Ascending aorta (tissue), 2 donors: ENCODE data around the gene GAK. TPM values are rescaled to one million over a fixed set of nuclear protein-coding genes. Genes with fewer than 3 reads are reported as not detected.

Experiments
- DNase-seq, 2 donors: peaks; one replicate each; pipeline ENCODE4 v3.0.0-alpha.2; 2019; ENCODE audit warnings: low spot score in 2 of 2
- H3K27ac ChIP-seq, 2 donors: fragments of 200-600 bp; sonication (generic); one replicate each; pipeline ENCODE4 v1.5.1; 2016 to 2017; ENCODE audit warnings: mild to moderate bottlenecking in 1 of 2
- H3K27me3 ChIP-seq: fragments of 200-600 bp; sonication (generic); one replicate; pipeline ENCODE4 v1.5.1; 2017
- H3K36me3 ChIP-seq, 2 donors: fragments of 200-600 bp; sonication (generic); one replicate each; pipeline ENCODE4 v1.5.1; 2016
- H3K4me1 ChIP-seq, 2 donors: fragments of 200-600 bp; sonication (generic); one replicate each; pipeline ENCODE4 v1.5.1; 2016 to 2017; ENCODE audit warnings: mild to moderate bottlenecking in 1 of 2
- H3K4me3 ChIP-seq, 2 donors: fragments of 200-600 bp; sonication (generic); one replicate each; pipeline ENCODE4 v1.5.1; 2016 to 2017; ENCODE audit warnings: mild to moderate bottlenecking in 1 of 2
- H3K9me3 ChIP-seq, 2 donors: fragments of 200-600 bp; sonication (generic); one replicate each; pipeline ENCODE4 v1.5.1; 2016
- intact Hi-C: fragments of 100-400 bp; cut with DNase I; formaldehyde crosslinking; loops from one replicate; pipeline ENCODE4 v1.15.1; 2023
- total RNA-seq: library from RNA; depleted of rRNA; stranded (reverse); fragments of >200 nt; gene quantifications from one replicate; pipeline ENCODE4 v1.1.0, GENCODE V29; 2016
- TF ChIP-seq, protein P1 (sequence below), 3 experiments: fragments of 200-600 bp in 2 of 3; fragments of 450-650 bp in 1 of 3; sonication (generic) in 2 of 3; IDR thresholded peaks; one replicate each; pipeline ENCODE4 v1.5.1; 2016 to 2019; ENCODE audit warnings: antibody characterized with exemption in 3 of 3, mild to moderate bottlenecking in 1 of 3, moderate library complexity in 1 of 3

GAK gene
- total RNA-seq, 1 donor from 2014 or later = 87.3 TPM

- DNase-seq = no peak
- Histone ChIP-seq H3K9me3 (no peaks in the 10 kb centered on the region), H3K27me3 (no peaks in the 10 kb centered on the region), H3K27ac (no peak overlapping the region), H3K4me3 (no peak overlapping the region), H3K36me3 (peaks cover 33 to 74% of the 10 kb centered on the region in 2 donors), H3K4me1 (no peaks in the 10 kb centered on the region)
- TF ChIP-seq, protein P1, sequence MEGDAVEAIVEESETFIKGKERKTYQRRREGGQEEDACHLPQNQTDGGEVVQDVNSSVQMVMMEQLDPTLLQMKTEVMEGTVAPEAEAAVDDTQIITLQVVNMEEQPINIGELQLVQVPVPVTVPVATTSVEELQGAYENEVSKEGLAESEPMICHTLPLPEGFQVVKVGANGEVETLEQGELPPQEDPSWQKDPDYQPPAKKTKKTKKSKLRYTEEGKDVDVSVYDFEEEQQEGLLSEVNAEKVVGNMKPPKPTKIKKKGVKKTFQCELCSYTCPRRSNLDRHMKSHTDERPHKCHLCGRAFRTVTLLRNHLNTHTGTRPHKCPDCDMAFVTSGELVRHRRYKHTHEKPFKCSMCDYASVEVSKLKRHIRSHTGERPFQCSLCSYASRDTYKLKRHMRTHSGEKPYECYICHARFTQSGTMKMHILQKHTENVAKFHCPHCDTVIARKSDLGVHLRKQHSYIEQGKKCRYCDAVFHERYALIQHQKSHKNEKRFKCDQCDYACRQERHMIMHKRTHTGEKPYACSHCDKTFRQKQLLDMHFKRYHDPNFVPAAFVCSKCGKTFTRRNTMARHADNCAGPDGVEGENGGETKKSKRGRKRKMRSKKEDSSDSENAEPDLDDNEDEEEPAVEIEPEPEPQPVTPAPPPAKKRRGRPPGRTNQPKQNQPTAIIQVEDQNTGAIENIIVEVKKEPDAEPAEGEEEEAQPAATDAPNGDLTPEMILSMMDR (IDR thresholded peaks at IDR 0.05) = no peak
- intact Hi-C loops = loop anchor here (1.0 kb wide), 1 partner anchor 12 kb away; no protein-coding TSS in a partner anchor
These were observed 33.1 kb downstream of the GAK start for GRCh38 chr4:898869-899555.

DNA sequence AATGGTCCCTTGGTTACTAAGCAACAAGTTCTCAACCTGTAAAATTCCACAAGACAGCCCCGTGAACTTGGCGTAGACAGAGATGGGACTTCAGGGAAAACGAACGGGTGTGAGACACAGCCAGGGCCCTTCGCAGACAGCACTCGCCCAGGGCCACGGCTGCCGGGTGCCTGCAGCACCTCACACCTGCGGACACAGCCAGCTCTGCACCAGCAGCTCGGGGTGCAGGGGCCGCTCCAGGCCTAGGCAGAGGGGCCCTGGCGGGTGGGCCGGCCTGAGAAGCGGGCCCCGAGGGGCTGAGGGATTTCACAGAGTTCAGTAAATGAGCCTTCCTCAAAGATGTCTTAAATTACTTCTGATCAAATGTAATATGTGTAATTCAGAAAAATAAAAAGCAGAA lies 34.0 kb downstream of the GAK start:
- no peaks in the 10 kb centered on the region for H3K4me1 ChIP-seq
- no peaks in the 10 kb centered on the region for H3K9me3 ChIP-seq
- intact Hi-C loops = loop anchor here (1.0 kb wide), 1 partner anchor 13 kb away; no protein-coding TSS in a partner anchor
- no peaks in the 10 kb centered on the region for H3K27me3 ChIP-seq
- TF ChIP-seq, protein P1 (IDR thresholded peaks at IDR 0.05) = no peak
- H3K36me3 ChIP-seq = peaks cover 40 to 74% of the 10 kb centered on the region in 2 donors
- no peak overlapping the region for H3K4me3 ChIP-seq
- no peak overlapping the region for H3K27ac ChIP-seq
- no peak for DNase-seq

DNA sequence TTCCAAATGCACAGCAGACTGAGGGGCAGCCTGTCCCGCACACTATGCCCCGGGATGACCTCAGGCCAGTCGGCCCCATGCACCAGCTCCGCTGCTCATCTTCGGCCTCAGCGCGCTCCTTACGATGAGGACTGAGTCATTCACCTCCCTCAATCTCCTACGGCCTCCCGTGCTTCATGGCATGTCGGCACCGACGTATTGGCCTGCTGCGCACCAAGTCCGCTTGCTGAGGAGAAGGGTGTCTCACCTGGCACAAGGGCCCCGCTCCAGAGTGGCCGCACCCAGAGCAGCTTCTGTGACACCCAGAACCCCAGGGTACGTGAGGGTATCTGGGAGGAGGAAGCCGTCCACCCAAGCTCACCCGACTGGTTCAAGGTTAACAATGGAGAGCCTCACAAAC lies 35.5 kb downstream of the GAK start:
- no peak overlapping the region for H3K4me3 ChIP-seq
- H3K9me3 ChIP-seq = no peaks in the 10 kb centered on the region
- TF ChIP-seq, protein P1 (IDR thresholded peaks at IDR 0.05) = no peak
- peaks cover 52 to 81% of the 10 kb centered on the region in 2 donors for H3K36me3 ChIP-seq
- DNase-seq = no peak
- no peaks in the 10 kb centered on the region for H3K4me1 ChIP-seq
- H3K27me3 ChIP-seq = no peaks in the 10 kb centered on the region
- intact Hi-C loops = no loop called here
- H3K27ac ChIP-seq = no peak overlapping the region

- TF ChIP-seq, protein P1 (IDR thresholded peaks at IDR 0.05) = no peak
- intact Hi-C loops = no loop called here
- Histone ChIP-seq H3K36me3 (peaks cover 54 to 77% of the 10 kb centered on the region in 2 donors), H3K9me3 (no peaks in the 10 kb centered on the region), H3K27me3 (no peaks in the 10 kb centered on the region), H3K4me3 (no peak overlapping the region), H3K27ac (no peak overlapping the region), H3K4me1 (no peaks in the 10 kb centered on the region)
- no peak for DNase-seq
These were observed 35.9 kb downstream of the GAK start for GRCh38 chr4:896216-896615.

DNA sequence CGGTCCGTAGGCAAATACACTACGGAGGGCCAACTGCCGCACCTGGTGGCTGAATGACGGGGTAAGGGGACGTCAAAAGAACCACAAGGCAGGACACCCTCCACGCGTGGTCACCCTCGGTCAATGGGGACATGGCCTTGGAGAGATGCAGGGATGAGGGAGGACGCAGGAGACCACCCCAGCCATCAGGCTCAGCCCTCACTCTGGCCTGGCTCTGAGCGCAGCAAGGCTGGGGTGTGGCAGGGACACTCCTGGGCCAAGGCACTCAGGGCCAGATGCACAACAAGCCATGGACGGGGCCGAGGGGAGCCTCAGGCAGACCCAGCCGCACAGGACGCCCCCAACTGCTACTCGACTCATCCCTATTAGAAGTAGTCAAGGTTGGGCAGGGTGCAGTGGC lies 36.5 kb downstream of the GAK start:
- no peaks in the 10 kb centered on the region for H3K4me1 ChIP-seq
- no peaks in the 10 kb centered on the region for H3K27me3 ChIP-seq
- H3K27ac ChIP-seq = no peak overlapping the region
- intact Hi-C loops = no loop called here
- no peak overlapping the region for H3K4me3 ChIP-seq
- no peaks in the 10 kb centered on the region for H3K9me3 ChIP-seq
- no peak for DNase-seq
- H3K36me3 ChIP-seq = peaks cover 54 to 73% of the 10 kb centered on the region in 2 donors
- TF ChIP-seq, protein P1 (IDR thresholded peaks at IDR 0.05) = no peak
